NCI-H1092 treated with DMSO at 0.1 percent for 48 hours (cell line): ENCODE measurements around the gene USP17L19.
"Not testable (repeated sequence)": the region's sequence is repeated elsewhere in the genome, so short reads cannot be mapped to it uniquely, and the experiment has no call there.

Source experiments
- DNase-seq: peaks from one replicate; lab custom pipeline; 2025; lab: John Stamatoyannopoulos, UW

Gene USP17L19

GRCh38 chr4:9253078-9253477 is at the start of gene USP17L19:
USP17L19 (plus strand) TSS chr4:9253378; CDS start chr4:9253378, 0 bp downstream.
- not testable (repeated sequence) for DNase-seq

DNA sequence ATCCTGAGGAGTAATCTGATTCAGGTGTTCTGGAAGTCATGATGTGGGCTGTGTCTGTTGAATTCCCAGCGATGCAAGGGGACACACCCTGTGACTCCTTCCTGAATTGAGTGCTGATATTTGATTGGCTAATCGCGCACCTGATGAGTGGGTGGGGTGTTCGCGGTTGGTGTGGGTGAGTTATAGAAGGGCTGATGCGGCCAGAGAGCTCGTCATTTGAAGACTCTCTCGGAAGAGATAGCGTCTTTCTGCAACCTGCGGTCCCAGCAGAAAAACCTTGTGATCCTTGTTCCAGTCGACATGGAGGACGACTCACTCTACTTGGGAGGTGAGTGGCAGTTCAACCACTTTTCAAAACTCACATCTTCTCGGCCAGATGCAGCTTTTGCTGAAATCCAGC is 42.8 kb upstream of the USP17L19 start, which contains the start of gene USP17L10:
TSS of gene USP17L10 (plus strand) at position 301 of the 400 bp plus-strand sequence. CDS start at position 301, 0 bp downstream.
- DNase-seq = not testable (repeated sequence)

DNA sequence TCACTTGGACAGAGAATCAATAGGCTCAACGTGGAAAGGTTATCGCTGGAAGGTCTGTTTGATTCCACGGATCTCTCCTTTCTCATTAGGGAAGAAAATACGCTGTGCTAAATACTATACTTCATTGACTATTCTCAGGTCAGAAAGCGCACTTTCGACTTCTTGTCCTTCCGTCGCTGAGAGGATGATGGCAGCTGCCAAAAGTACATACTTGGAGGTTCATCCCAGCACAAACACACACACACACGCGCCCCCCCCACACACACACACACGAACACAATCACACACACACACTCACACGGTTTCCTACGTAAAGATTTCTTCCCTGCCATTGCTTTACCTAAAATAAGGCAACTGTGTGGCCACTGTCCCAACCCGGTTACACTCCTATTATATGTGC is 38.5 kb upstream of the USP17L19 start:
- DNase-seq = not testable (repeated sequence)

- not testable (repeated sequence) for DNase-seq
Measured at GRCh38 chr4:9215105-9215504, 38.1 kb upstream of the USP17L19 start, which contains the start of gene USP17L11. USP17L11 (plus strand) TSS chr4:9215405; CDS start chr4:9215405, 0 bp downstream.

DNA sequence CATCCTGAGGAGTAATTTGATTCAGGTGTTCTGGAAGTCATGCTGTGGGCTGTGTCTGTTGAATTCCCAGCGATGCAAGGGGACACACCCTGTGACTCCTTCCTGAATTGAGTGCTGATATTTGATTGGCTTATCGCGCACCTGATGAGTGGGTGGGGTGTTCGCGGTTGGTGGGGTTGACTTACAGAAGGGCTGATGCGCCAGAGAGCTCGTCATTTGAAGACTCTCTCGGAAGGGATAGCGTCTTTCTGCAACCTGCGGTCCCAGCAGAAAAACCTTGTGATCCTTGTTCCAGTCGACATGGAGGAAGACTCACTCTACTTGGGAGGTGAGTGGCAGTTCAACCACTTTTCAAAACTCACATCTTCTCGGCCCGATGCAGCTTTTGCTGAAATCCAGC is 33.3 kb upstream of the USP17L19 start, which contains the start of gene USP17L12:
TSS of gene USP17L12 (plus strand) at position 301 of the 400 bp plus-strand sequence. CDS start at position 301, 0 bp downstream.
- not testable (repeated sequence) for DNase-seq

- not testable (repeated sequence) for DNase-seq
Measured at GRCh38 chr4:9224596-9224995, 28.6 kb upstream of the USP17L19 start, which contains the start of gene USP17L13. USP17L13 (plus strand) TSS chr4:9224896; CDS start chr4:9224896, 0 bp downstream.

DNA sequence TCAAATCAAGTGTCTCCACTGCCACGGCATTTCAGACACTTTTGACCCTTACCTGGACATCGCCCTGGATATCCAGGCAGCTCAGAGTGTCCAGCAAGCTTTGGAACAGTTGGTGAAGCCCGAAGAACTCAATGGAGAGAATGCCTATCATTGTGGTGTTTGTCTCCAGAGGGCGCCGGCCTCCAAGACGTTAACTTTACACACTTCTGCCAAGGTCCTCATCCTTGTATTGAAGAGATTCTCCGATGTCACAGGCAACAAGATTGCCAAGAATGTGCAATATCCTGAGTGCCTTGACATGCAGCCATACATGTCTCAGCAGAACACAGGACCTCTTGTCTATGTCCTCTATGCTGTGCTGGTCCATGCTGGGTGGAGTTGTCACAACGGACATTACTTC is 22.9 kb upstream of the USP17L19 start:
- DNase-seq = not testable (repeated sequence)

DNA sequence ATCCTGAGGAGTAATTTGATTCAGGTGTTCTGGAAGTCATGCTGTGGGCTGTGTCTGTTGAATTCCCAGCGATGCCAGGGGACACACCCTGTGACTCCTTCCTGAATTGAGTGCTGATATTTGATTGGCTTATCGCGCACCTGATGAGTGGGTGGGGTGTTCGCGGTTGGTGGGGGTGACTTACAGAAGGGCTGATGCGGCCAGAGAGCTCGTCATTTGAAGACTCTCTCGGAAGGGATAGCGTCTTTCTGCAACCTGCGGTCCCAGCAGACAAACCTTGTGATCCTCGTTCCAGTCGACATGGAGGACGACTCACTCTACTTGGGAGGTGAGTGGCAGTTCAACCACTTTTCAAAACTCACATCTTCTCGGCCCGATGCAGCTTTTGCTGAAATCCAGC is 19.1 kb upstream of the USP17L19 start, which contains the start of gene USP17L15:
TSS of gene USP17L15 (plus strand) at position 301 of the 400 bp plus-strand sequence. CDS start at position 301, 0 bp downstream.
- DNase-seq = not testable (repeated sequence)

- not testable (repeated sequence) for DNase-seq
Measured at GRCh38 chr4:9238461-9238860, 14.7 kb upstream of the USP17L19 start.

DNA sequence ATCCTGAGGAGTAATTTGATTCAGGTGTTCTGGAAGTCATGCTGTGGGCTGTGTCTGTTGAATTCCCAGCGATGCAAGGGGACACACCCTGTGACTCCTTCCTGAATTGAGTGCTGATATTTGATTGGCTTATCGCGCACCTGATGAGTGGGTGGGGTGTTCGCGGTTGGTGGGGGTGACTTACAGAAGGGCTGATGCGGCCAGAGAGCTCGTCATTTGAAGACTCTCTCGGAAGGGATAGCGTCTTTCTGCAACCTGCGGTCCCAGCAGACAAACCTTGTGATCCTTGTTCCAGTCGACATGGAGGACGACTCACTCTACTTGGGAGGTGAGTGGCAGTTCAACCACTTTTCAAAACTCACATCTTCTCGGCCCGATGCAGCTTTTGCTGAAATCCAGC is 9.6 kb upstream of the USP17L19 start, which contains the start of gene USP17L17:
TSS of gene USP17L17 (plus strand) at position 301 of the 400 bp plus-strand sequence. CDS start at position 301, 0 bp downstream.
- not testable (repeated sequence) for DNase-seq

GRCh38 chr4:9247953-9248680 is 5.1 kb upstream of the USP17L19 start, which contains the start of gene USP17L18:
USP17L18 (plus strand) TSS chr4:9248630; CDS start chr4:9248630, 0 bp downstream.
- not testable (repeated sequence) for DNase-seq

DNA sequence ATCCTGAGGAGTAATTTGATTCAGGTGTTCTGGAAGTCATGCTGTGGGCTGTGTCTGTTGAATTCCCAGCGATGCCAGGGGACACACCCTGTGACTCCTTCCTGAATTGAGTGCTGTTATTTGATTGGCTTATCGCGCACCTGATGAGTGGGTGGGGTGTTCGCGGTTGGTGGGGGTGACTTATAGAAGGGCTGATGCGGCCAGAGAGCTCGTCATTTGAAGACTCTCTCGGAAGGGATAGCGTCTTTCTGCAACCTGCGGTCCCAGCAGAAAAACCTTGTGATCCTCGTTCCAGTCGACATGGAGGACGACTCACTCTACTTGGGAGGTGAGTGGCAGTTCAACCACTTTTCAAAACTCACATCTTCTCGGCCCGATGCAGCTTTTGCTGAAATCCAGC is 4.6 kb downstream of the USP17L19 start, which contains the start of gene USP17L20:
TSS of gene USP17L20 (plus strand) at position 301 of the 400 bp plus-strand sequence. CDS start at position 301, 0 bp downstream.
- DNase-seq = not testable (repeated sequence)

DNA sequence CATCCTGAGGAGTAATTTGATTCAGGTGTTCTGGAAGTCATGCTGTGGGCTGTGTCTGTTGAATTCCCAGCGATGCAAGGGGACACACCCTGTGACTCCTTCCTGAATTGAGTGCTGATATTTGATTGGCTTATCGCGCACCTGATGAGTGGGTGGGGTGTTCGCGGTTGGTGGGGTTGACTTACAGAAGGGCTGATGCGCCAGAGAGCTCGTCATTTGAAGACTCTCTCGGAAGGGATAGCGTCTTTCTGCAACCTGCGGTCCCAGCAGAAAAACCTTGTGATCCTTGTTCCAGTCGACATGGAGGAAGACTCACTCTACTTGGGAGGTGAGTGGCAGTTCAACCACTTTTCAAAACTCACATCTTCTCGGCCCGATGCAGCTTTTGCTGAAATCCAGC is 9.4 kb downstream of the USP17L19 start, which contains the start of gene USP17L21:
TSS of gene USP17L21 (plus strand) at position 301 of the 400 bp plus-strand sequence. CDS start at position 301, 0 bp downstream.
- DNase-seq = not testable (repeated sequence)

GRCh38 chr4:9267319-9267718 is 14.1 kb downstream of the USP17L19 start, which contains the start of gene USP17L22:
USP17L22 (plus strand) TSS chr4:9267619; CDS start chr4:9267619, 0 bp downstream.
- not testable (repeated sequence) for DNase-seq

- DNase-seq = not testable (repeated sequence)
Measured at GRCh38 chr4:9271719-9272118, 18.5 kb downstream of the USP17L19 start.
